MG63 (cell line): ENCODE results near the gene PCDHGC3. TPM values are rescaled to one million over a fixed set of nuclear protein-coding genes. Genes with fewer than 3 reads are reported as not detected.

ENCODE experiments used
- DNase-seq: peaks from one replicate; pipeline ENCODE4 v3.0.0-alpha.2; 2020
- H3K27me3 ChIP-seq: fragments of 250-450 bp; sonication (Bioruptor Pico); 2 replicates; pipeline ENCODE4 v1.5.1; 2020; ENCODE audit warnings: mild to moderate bottlenecking, moderate library complexity
- H3K36me3 ChIP-seq: fragments of 250-450 bp; sonication (Bioruptor Pico); 2 replicates; pipeline ENCODE4 v1.5.1; 2020; ENCODE audit warnings: mild to moderate bottlenecking, moderate library complexity
- H3K4me3 ChIP-seq: fragments of 250-450 bp; sonication (Bioruptor Pico); 2 replicates; pipeline ENCODE4 v1.5.1; 2020; ENCODE audit warnings: mild to moderate bottlenecking, moderate library complexity
- H3K9me3 ChIP-seq: fragments of 250-450 bp; sonication (Bioruptor Pico); 2 replicates; pipeline ENCODE4 v1.5.1; 2020; ENCODE audit warnings: mild to moderate bottlenecking, moderate library complexity
- total RNA-seq: library from RNA; depleted of rRNA; stranded (reverse); fragments of >200 nt; shearing (Covaris generic); gene quantifications from 2 replicates; pipeline ENCODE4 v1.2.3, GENCODE V29; 2014; ENCODE audit warnings: low replicate concordance

PCDHGC3 gene
- total RNA-seq, 1 experiment from 2014 or later: 42.3 TPM

- Histone ChIP-seq H3K9me3 (no peaks in the 10 kb centered on the region), H3K36me3 (peaks cover 38% of the 10 kb centered on the region), H3K4me3 (peak overlapping the region; percentile 63), H3K27me3 (no peaks in the 10 kb centered on the region)
- peak; percentile 32 for DNase-seq
Observed at GRCh38 chr5:141478321-141478945, 2.7 kb downstream of the PCDHGC3 start.

GRCh38 chr5:141479776-141480175 is 4.0 kb downstream of the PCDHGC3 start:
- peaks cover 47% of the 10 kb centered on the region for H3K36me3 ChIP-seq
- no peaks in the 10 kb centered on the region for H3K27me3 ChIP-seq
- no peaks in the 10 kb centered on the region for H3K9me3 ChIP-seq
- peak overlapping the region; percentile 63 for H3K4me3 ChIP-seq
- DNase-seq: no peak

- no peak overlapping the region for H3K4me3 ChIP-seq
- H3K36me3 ChIP-seq: peaks cover 68% of the 10 kb centered on the region
- H3K9me3 ChIP-seq: no peaks in the 10 kb centered on the region
- H3K27me3 ChIP-seq: no peaks in the 10 kb centered on the region
- DNase-seq: no peak
Observed at GRCh38 chr5:141483902-141484301, 8.1 kb downstream of the PCDHGC3 start.

GRCh38 chr5:141484310-141484640 is 8.5 kb downstream of the PCDHGC3 start:
- DNase-seq: no peak
- Histone ChIP-seq H3K4me3 (no peak overlapping the region), H3K9me3 (no peaks in the 10 kb centered on the region), H3K27me3 (no peaks in the 10 kb centered on the region), H3K36me3 (peaks cover 67% of the 10 kb centered on the region)

GRCh38 chr5:141484641-141485311 is 9.0 kb downstream of the PCDHGC3 start, which contains the start of gene PCDHGC4:
Gene PCDHGC4 (plus strand): TSS chr5:141485030. CDS start chr5:141485174, 144 bp downstream.
- Histone ChIP-seq H3K4me3 (no peak within 1 kb of the TSS), H3K27me3 (no peaks in the 10 kb centered on the region), H3K9me3 (no peaks in the 10 kb centered on the region), H3K36me3 (peaks cover 67% of the 10 kb centered on the region)
- DNase-seq: no peak

GRCh38 chr5:141485321-141486055 is 9.7 kb downstream of the PCDHGC3 start:
- no peak for DNase-seq
- H3K9me3 ChIP-seq: no peaks in the 10 kb centered on the region
- no peak overlapping the region for H3K4me3 ChIP-seq
- H3K27me3 ChIP-seq: no peaks in the 10 kb centered on the region
- H3K36me3 ChIP-seq: peaks cover 69% of the 10 kb centered on the region

- Histone ChIP-seq H3K36me3 (peaks cover 71% of the 10 kb centered on the region), H3K4me3 (no peak overlapping the region), H3K27me3 (no peaks in the 10 kb centered on the region), H3K9me3 (no peaks in the 10 kb centered on the region)
- DNase-seq: no peak
Observed at GRCh38 chr5:141486091-141486490, 10.3 kb downstream of the PCDHGC3 start.

GRCh38 chr5:141487131-141487530 is 11.4 kb downstream of the PCDHGC3 start:
- no peak for DNase-seq
- no peaks in the 10 kb centered on the region for H3K27me3 ChIP-seq
- peaks cover 77% of the 10 kb centered on the region for H3K36me3 ChIP-seq
- no peak overlapping the region for H3K4me3 ChIP-seq
- H3K9me3 ChIP-seq: no peaks in the 10 kb centered on the region

- H3K4me3 ChIP-seq: no peak within 1 kb of the TSS
- peak; percentile 83 for DNase-seq
- H3K36me3 ChIP-seq: peaks cover 78% of the 10 kb centered on the region
- no peaks in the 10 kb centered on the region for H3K27me3 ChIP-seq
- H3K9me3 ChIP-seq: no peaks in the 10 kb centered on the region
Observed at GRCh38 chr5:141488591-141489561, 13.1 kb downstream of the PCDHGC3 start, which contains the start of gene PCDHGC5. Gene PCDHGC5 (plus strand): TSS chr5:141489081. CDS start chr5:141489241, 160 bp downstream.

GRCh38 chr5:141489841-141490240 is 14.1 kb downstream of the PCDHGC3 start:
- Histone ChIP-seq H3K36me3 (peaks cover 74% of the 10 kb centered on the region), H3K4me3 (no peak overlapping the region), H3K27me3 (no peaks in the 10 kb centered on the region), H3K9me3 (no peaks in the 10 kb centered on the region)
- DNase-seq: no peak

- Histone ChIP-seq H3K4me3 (no peak overlapping the region), H3K9me3 (no peaks in the 10 kb centered on the region), H3K36me3 (peaks cover 74% of the 10 kb centered on the region), H3K27me3 (no peaks in the 10 kb centered on the region)
- no peak for DNase-seq
Observed at GRCh38 chr5:141490271-141490670, 14.5 kb downstream of the PCDHGC3 start.

- Histone ChIP-seq H3K9me3 (no peaks in the 10 kb centered on the region), H3K27me3 (no peaks in the 10 kb centered on the region), H3K36me3 (peaks cover 69% of the 10 kb centered on the region), H3K4me3 (no peak overlapping the region)
- no peak for DNase-seq
Observed at GRCh38 chr5:141490771-141491170, 15.0 kb downstream of the PCDHGC3 start.

- Histone ChIP-seq H3K36me3 (peaks cover 64% of the 10 kb centered on the region), H3K27me3 (no peaks in the 10 kb centered on the region), H3K4me3 (no peak overlapping the region), H3K9me3 (no peaks in the 10 kb centered on the region)
- no peak for DNase-seq
Observed at GRCh38 chr5:141491323-141492167, 15.8 kb downstream of the PCDHGC3 start.

GRCh38 chr5:141492168-141492885 is 16.6 kb downstream of the PCDHGC3 start:
- H3K4me3 ChIP-seq: no peak overlapping the region
- no peaks in the 10 kb centered on the region for H3K27me3 ChIP-seq
- no peaks in the 10 kb centered on the region for H3K9me3 ChIP-seq
- H3K36me3 ChIP-seq: peaks cover 60% of the 10 kb centered on the region
- no peak for DNase-seq
